Dermis blood vessel endothelial cell (primary cell): ENCODE data around the gene RSL1D1. TPM values are rescaled to one million over a fixed set of nuclear protein-coding genes. Genes with fewer than 3 reads are reported as not detected.
"Not testable (repeated sequence)": the region's sequence is repeated elsewhere in the genome, so short reads cannot be mapped to it uniquely, and the experiment has no call there.

Experiments used
- DNase-seq: peaks from one replicate; pipeline ENCODE4 v3.0.0; 2010
- total RNA-seq: library from RNA; depleted of rRNA; stranded (reverse); fragments of >200 nt; gene quantifications from 2 replicates; pipeline ENCODE4 v1.2.3, GENCODE V29; 2014

The RSL1D1 gene
- total RNA-seq, 1 donor from 2014 or later, result 75.7 TPM

GRCh38 chr16:11843861-11844260 lies 7.5 kb downstream of the RSL1D1 start:
- no peak for DNase-seq

GRCh38 chr16:11843206-11843605 lies 8.1 kb downstream of the RSL1D1 start:
- no peak for DNase-seq

- DNase-seq, result no peak
These were observed 10.3 kb downstream of the RSL1D1 start for GRCh38 chr16:11841026-11841425.

- peak; percentile 38 for DNase-seq
These were observed 14.6 kb downstream of the RSL1D1 start for GRCh38 chr16:11836650-11837244.

GRCh38 chr16:11835891-11836649 lies 15.3 kb downstream of the RSL1D1 start:
- DNase-seq, result no peak

GRCh38 chr16:11835309-11835708 lies 16.0 kb downstream of the RSL1D1 start:
- DNase-seq, result no peak

GRCh38 chr16:11833951-11834695 lies 17.2 kb downstream of the RSL1D1 start:
- no peak for DNase-seq

- no peak for DNase-seq
These were observed 22.6 kb downstream of the RSL1D1 start for GRCh38 chr16:11828696-11829095.

- not testable (repeated sequence) for DNase-seq
These were observed 25.7 kb downstream of the RSL1D1 start for GRCh38 chr16:11825520-11826165.

- DNase-seq, result no peak
These were observed 27.0 kb downstream of the RSL1D1 start for GRCh38 chr16:11824362-11824761.

- DNase-seq, result not testable (repeated sequence)
These were observed 27.7 kb downstream of the RSL1D1 start for GRCh38 chr16:11823645-11824044.

GRCh38 chr16:11819798-11820197 lies 31.5 kb downstream of the RSL1D1 start:
- DNase-seq, result no peak

- not testable (repeated sequence) for DNase-seq
These were observed 32.4 kb downstream of the RSL1D1 start for GRCh38 chr16:11818970-11819369.

- no peak for DNase-seq
These were observed 35.2 kb downstream of the RSL1D1 start for GRCh38 chr16:11816123-11816522.

- DNase-seq, result not testable (repeated sequence)
These were observed 36.5 kb downstream of the RSL1D1 start for GRCh38 chr16:11814800-11815199.

GRCh38 chr16:11806721-11807120 lies 44.6 kb downstream of the RSL1D1 start:
- no peak for DNase-seq

GRCh38 chr16:11805556-11805955 lies 45.8 kb downstream of the RSL1D1 start:
- no peak for DNase-seq

- DNase-seq, result no peak
These were observed 49.8 kb downstream of the RSL1D1 start for GRCh38 chr16:11801481-11802021.

GRCh38 chr16:11800382-11800718 lies 51.0 kb downstream of the RSL1D1 start:
- DNase-seq, result no peak

- peak; percentile 21 for DNase-seq
These were observed 51.6 kb downstream of the RSL1D1 start for GRCh38 chr16:11799509-11800381.

- DNase-seq, result no peak
These were observed 52.3 kb downstream of the RSL1D1 start for GRCh38 chr16:11799017-11799381.

GRCh38 chr16:11797957-11798299 lies 53.4 kb downstream of the RSL1D1 start:
- peak; percentile 57 for DNase-seq
